Ovary (tissue), 3 donors: ENCODE results near the gene AKAP6.

ENCODE experiments used
- EP300 ChIP-seq: sonication (generic); formaldehyde crosslinking; IDR thresholded peaks from one replicate; pipeline ENCODE4 v1.6.1; 2017; ENCODE audit warnings: antibody characterized with exemption
- POLR2A ChIP-seq: fragments of 450-650 bp; IDR thresholded peaks from one replicate; pipeline ENCODE4 v1.6.1; 2017; ENCODE audit warnings: antibody characterized with exemption, mild to moderate bottlenecking, moderate library complexity
- TF ChIP-seq, protein P1 (sequence below), 3 donors: fragments of 450-650 bp in 2 of 3; fragments of 200-600 bp in 1 of 3; IDR thresholded peaks; one replicate each; pipeline versions ENCODE4 v1.5.1 to v1.8.0; 2016 to 2022; ENCODE audit warnings: antibody characterized with exemption in 3 of 3, mild to moderate bottlenecking in 1 of 3
- donor health status: DM: no; HTN: no; CAD: no.

DNA sequence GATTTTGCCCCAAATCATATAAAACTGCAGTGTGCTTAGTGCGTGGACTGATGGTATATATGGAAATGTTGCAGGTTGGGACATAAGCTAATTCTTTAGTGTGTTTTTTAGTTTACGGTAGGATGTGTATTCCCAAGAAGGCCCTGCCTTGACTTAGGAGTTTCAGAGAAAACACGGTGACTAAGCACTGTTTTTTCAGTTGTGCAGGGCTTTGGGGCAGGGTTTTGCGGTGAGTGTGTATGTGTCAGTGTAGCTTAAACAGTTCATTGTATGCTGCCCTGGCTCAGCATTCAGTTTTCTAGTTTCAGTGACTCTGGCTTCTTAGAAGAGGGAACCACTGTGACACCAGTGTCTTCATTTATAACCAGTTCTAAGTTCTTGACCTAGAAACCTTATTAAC lies 101.2 kb downstream of the AKAP6 start:
- TF ChIP-seq, protein P1, sequence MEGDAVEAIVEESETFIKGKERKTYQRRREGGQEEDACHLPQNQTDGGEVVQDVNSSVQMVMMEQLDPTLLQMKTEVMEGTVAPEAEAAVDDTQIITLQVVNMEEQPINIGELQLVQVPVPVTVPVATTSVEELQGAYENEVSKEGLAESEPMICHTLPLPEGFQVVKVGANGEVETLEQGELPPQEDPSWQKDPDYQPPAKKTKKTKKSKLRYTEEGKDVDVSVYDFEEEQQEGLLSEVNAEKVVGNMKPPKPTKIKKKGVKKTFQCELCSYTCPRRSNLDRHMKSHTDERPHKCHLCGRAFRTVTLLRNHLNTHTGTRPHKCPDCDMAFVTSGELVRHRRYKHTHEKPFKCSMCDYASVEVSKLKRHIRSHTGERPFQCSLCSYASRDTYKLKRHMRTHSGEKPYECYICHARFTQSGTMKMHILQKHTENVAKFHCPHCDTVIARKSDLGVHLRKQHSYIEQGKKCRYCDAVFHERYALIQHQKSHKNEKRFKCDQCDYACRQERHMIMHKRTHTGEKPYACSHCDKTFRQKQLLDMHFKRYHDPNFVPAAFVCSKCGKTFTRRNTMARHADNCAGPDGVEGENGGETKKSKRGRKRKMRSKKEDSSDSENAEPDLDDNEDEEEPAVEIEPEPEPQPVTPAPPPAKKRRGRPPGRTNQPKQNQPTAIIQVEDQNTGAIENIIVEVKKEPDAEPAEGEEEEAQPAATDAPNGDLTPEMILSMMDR (IDR thresholded peaks at IDR 0.05): no peak
- TF ChIP-seq POLR2A (no peak), EP300 (no peak)
